Bronchial epithelial cell (primary cell): ENCODE results near the gene ZNF723. TPM values are rescaled to one million over a fixed set of nuclear protein-coding genes. Genes with fewer than 3 reads are reported as not detected.
"Not testable (repeated sequence)": the region's sequence is repeated elsewhere in the genome, so short reads cannot be mapped to it uniquely, and the experiment has no call there.

Experiments used
- DNase-seq: peaks from one replicate; pipeline ENCODE4 v3.0.0-alpha.2; 2010; ENCODE audit warnings: low read depth
- FAIRE-seq: peaks from 2 replicates; lab custom pipeline; 2011; peaks lifted over from hg19 to GRCh38; lab: Jason Lieb, UNC
- H3K27me3 ChIP-seq: 2 replicates; pipeline ENCODE4 v1.5.1; 2011; ENCODE audit warnings: low read length; ENCODE audit not compliant: control insufficient read depth, insufficient read depth
- H3K36me3 ChIP-seq: 2 replicates; pipeline ENCODE4 v1.5.1; 2011; ENCODE audit warnings: low read length; ENCODE audit not compliant: control insufficient read depth, insufficient read depth
- H3K4me3 ChIP-seq: 2 replicates; pipeline ENCODE4 v1.5.1; 2011; ENCODE audit warnings: mild to moderate bottlenecking, low read depth, low read length, control low read depth
- total RNA-seq: library from RNA; depleted of rRNA; stranded (reverse); fragments of >200 nt; gene quantifications from 2 replicates; pipeline ENCODE4 v1.2.1, GENCODE V29; 2014
- TF ChIP-seq, protein P1 (sequence below): IDR thresholded peaks from 2 replicates; pipeline ENCODE4 v1.5.1; 2011; ENCODE audit warnings: mild to moderate bottlenecking, moderate library complexity, low read length, control low read depth, inconsistent platforms; ENCODE audit not compliant: insufficient read depth, severe bottlenecking

Gene ZNF723
- not detected in 2 replicates for total RNA-seq

DNA sequence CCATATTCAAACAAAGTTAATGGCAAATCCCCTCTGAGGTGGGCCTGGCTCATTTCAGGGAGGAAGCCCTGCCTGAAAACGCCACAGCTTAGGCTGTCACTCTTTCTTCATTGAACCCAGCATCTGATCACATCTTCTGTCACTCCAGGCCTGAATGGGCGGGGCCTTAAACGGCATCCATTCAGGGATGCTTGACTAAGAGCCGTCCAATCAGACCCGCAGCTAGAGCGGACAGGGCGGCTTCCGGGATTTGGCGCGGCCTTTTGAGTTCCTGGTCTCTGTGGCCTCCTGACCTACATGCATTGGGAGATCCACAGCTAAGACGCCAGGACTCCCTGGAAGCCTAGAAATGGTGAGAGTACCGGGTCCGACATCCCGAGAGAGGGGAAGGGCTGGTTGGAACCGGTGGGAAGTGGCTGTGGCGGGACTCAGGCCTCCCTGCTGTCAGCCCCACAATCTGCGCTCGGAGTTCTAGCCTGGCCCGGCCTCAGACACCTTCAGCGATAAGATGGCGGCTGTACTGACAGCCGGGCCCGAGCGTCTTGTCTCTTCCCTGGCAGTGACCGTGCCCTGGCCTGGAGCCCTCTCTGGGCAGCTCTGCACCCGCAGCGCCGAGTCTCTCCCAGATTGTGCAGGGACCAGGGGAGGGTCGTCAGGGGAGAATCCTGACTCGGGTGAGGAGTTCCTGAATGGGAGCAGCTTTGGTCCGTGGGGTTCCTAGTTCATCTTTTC is at the start of gene ZNF723:
Gene ZNF723 (plus strand): TSS at position 261 of the 732 bp plus-strand sequence. CDS start 89 bp downstream, at position 350.
- Histone ChIP-seq H3K36me3 (no peaks in the 10 kb centered on the region), H3K4me3 (no peak within 1 kb of the TSS), H3K27me3 (no peaks in the 10 kb centered on the region)
- TF ChIP-seq, protein P1, sequence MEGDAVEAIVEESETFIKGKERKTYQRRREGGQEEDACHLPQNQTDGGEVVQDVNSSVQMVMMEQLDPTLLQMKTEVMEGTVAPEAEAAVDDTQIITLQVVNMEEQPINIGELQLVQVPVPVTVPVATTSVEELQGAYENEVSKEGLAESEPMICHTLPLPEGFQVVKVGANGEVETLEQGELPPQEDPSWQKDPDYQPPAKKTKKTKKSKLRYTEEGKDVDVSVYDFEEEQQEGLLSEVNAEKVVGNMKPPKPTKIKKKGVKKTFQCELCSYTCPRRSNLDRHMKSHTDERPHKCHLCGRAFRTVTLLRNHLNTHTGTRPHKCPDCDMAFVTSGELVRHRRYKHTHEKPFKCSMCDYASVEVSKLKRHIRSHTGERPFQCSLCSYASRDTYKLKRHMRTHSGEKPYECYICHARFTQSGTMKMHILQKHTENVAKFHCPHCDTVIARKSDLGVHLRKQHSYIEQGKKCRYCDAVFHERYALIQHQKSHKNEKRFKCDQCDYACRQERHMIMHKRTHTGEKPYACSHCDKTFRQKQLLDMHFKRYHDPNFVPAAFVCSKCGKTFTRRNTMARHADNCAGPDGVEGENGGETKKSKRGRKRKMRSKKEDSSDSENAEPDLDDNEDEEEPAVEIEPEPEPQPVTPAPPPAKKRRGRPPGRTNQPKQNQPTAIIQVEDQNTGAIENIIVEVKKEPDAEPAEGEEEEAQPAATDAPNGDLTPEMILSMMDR: no peak
- no peak for DNase-seq
- no peak for FAIRE-seq

DNA sequence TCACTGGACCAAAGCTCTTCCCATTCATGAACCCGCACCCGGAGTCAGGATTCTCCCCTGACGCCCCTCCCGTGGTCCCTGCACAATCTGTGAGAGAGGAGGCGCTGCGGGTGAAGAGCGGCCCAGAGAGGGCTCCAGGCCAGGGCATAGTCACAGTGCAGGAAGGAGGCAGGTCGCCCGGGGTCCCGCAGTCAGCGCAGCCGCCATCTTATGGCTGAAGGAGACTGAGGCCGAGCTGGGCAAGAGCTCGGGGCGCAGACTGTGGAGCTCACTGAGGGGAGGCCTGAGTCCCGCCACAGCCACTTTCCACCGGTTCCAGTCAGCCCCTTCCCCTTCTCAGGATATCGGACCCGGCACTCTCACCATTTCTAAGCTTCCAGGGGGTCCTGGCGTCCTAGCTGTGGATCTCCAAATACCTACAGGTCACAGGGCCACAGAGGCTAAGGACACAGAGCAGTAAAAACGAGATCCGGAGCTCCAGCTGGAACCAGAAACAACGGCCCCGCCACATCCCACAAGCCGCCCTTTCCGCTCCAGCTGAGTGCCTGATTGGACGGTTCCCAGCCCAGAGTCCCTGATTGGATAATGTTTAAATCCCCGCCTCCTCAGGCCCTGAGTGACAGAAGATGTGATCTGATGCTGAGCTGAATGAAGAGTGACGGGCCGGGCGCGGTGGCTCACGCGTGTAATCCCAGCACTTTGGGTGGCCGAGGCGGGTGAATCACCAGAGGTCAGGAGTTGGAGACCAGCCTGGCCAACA is 48.3 kb upstream of the ZNF723 start, which contains the start of gene ZNF99:
Gene ZNF99 (minus strand): TSS at position 501 of the 760 bp plus-strand sequence. CDS start 135 bp downstream, at position 366.
- TF ChIP-seq, protein P1: no peak
- no peak for FAIRE-seq
- Histone ChIP-seq H3K4me3 (no peak within 1 kb of the TSS), H3K36me3 (no peaks in the 10 kb centered on the region), H3K27me3 (no peaks in the 10 kb centered on the region)
- no peak for DNase-seq

DNA sequence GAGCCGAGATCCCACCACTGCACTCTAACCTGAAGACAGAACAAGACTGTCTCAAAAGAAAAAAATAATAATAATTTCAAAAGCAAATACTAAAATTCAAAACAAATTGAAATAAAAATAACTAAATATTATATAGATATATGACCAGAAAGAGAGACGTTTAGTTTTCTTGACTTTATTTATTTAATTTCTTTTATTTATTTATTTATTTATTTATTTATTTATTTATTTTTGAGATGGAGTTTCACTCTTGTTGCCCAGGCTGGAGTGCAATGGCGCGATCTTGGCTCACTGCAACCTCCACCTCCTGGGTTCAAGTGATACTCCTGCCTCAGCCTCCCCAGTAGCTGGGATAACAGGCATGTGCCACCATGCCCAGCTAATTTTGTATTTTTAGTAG is 39.2 kb upstream of the ZNF723 start:
- not testable (repeated sequence) for FAIRE-seq, H3K4me3 ChIP-seq, DNase-seq, H3K36me3 ChIP-seq, H3K27me3 ChIP-seq

DNA sequence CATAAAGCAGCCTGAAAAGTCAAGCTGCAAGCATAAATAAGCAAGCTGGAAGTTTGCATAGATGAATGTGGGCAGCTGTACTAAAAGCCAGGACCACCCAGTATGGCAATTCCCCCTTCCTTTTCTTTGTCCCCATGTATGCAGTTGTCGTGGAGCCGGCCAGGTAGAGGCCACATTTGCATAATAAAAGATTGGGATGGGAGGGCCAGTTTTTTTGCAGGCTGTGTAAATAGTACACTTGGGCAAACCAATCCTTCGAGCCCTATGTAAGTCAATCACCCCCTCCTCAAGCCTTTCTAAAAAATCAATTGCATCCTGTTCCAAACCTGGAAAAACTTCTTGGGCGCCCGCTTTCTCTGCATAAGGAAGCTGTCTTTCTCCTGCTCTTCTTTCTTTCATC is 35.1 kb upstream of the ZNF723 start:
- FAIRE-seq: no peak

DNA sequence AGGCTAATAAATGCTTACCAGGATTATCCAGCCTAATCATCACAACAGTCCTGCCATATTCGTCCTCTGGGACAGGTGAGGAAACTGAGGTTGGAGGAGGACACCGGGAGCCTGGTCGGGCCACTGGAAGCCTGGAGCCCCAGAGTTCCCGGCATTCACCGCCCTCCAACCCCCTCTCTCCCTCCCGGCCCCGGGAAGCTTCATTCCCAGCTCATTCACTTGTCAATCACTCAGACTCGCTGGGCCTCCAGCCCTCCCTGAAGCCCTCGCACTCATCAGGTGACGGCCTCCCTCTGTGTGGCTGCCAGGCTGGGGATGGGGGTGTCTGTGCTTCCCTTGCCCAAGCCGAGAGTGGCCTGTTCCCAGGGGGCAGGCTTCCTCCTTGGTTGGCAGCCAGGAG is 25.7 kb upstream of the ZNF723 start:
- no peak for DNase-seq
- FAIRE-seq: no peak
- TF ChIP-seq, protein P1: no peak
- Histone ChIP-seq H3K36me3 (no peaks in the 10 kb centered on the region), H3K4me3 (no peak overlapping the region), H3K27me3 (no peaks in the 10 kb centered on the region)

More for the DNA sequence above, 35.1 kb upstream of the ZNF723 start:
- no peak for DNase-seq
- no peaks in the 10 kb centered on the region for H3K36me3 ChIP-seq
- no peaks in the 10 kb centered on the region for H3K27me3 ChIP-seq
- TF ChIP-seq, protein P1: no peak
- H3K4me3 ChIP-seq: no peak overlapping the region
